Lung (tissue), 16 donors: ENCODE data around the gene MRPL9. TPM values are rescaled to one million over a fixed set of nuclear protein-coding genes. Genes with fewer than 3 reads are reported as not detected.

Source experiments
- ATAC-seq: fragments of 200-7000 bp; cut with Tn5 transposase; one replicate; pipeline ENCODE4 v1.9.1; 2020; ENCODE audit warnings: moderate number of reproducible peaks; ENCODE audit not compliant: insufficient read depth, low FRiP score
- DNase-seq, 3 donors: peaks; one replicate each; pipeline ENCODE4 v3.0.0-alpha.2; 2013 to 2017
- H3K27ac ChIP-seq, 2 donors: one replicate each; pipeline ENCODE4 v1.5.1; 2013; ENCODE audit warnings: mild to moderate bottlenecking in 2 of 2, moderate library complexity in 2 of 2, control low read depth in 1 of 2, inconsistent platforms in 1 of 2, low read depth in 1 of 2, low read length in 1 of 2
- H3K27me3 ChIP-seq, 3 donors: one replicate each; pipeline ENCODE4 v1.5.1; 2013; ENCODE audit warnings: low read length in 2 of 3; ENCODE audit not compliant: control insufficient read depth in 3 of 3, insufficient read depth in 3 of 3
- H3K36me3 ChIP-seq, 4 donors: one replicate each; pipeline ENCODE4 v1.5.1; 2013; ENCODE audit warnings: low read length in 4 of 4, mild to moderate bottlenecking in 1 of 4, moderate library complexity in 1 of 4; ENCODE audit not compliant: control insufficient read depth in 4 of 4, insufficient read depth in 4 of 4
- H3K4me1 ChIP-seq, 5 donors: one replicate each; pipeline ENCODE4 v1.5.1; 2013; ENCODE audit warnings: low read length in 5 of 5, mild to moderate bottlenecking in 2 of 5, moderate library complexity in 1 of 5; ENCODE audit not compliant: control insufficient read depth in 5 of 5, insufficient read depth in 5 of 5
- H3K4me3 ChIP-seq: one replicate; pipeline ENCODE4 v1.5.1; 2013; ENCODE audit warnings: mild to moderate bottlenecking, control low read depth, moderate library complexity
- H3K9ac ChIP-seq, 2 donors: one replicate each; pipeline ENCODE4 v1.5.1; 2013; ENCODE audit warnings: low read length in 2 of 2, control low read depth in 1 of 2; ENCODE audit not compliant: insufficient read depth in 1 of 2
- H3K9me3 ChIP-seq, 4 donors: one replicate each; pipeline ENCODE4 v1.5.1; 2013; ENCODE audit warnings: low read length in 3 of 4, mild to moderate bottlenecking in 1 of 4, moderate library complexity in 1 of 4; ENCODE audit not compliant: control insufficient read depth in 4 of 4, insufficient read depth in 3 of 4
- WGBS, 2 donors: extraction: QIAGEN DNeasy Blood & Tissue Kit; methylation state at CpG; one replicate each; pipeline ENCODE4 v1.1.7; 2013; 5-methylcytosine and 5-hydroxymethylcytosine counted together
- long read RNA-seq, 5 donors: transcript quantifications; one replicate each; lab custom pipeline, GENCODE V29; 2026
- polyA plus RNA-seq, 2 donors: library from polyadenylated mRNA; stranded (reverse); fragments of 200-250 nt; gene quantifications; one replicate each; pipeline ENCODE4 v1.2.1, GENCODE V29; 2013
- total RNA-seq, 2 donors: library from RNA; depleted of rRNA in 1 of 2; stranded (reverse); fragments of >200 nt in 1 of 2; gene quantifications; one replicate each; pipeline ENCODE4 v1.2.1, GENCODE V29; 2014 to 2021
- TF ChIP-seq, protein P1 (sequence below): IDR thresholded peaks from 2 replicates; pipeline ENCODE4 v1.5.1; 2012; ENCODE audit warnings: mild to moderate bottlenecking; ENCODE audit errors: control extremely low read depth, extremely low read depth
- donor health status: control.
- donor health status: control.
- donor health status: Bipolar disorder and iron deficiency.
- donor health status: healthy.
- donor health status: DM: yes; HTN: yes; CAD: no.

MRPL9 gene
- 10 to 100 TPM; 55.6 to 55.7 TPM for total RNA-seq
- 10 to 100 TPM; 51.0 to 68.1 TPM for polyA plus RNA-seq
- long read RNA-seq, donor 1, transcript MRPL9-202 (7 exons, 1,296 nt): major isoform, 35 of 79 reads
- long read RNA-seq, donor 1, transcript MRPL9-203 (3 exons, 348 nt): minor isoform, 10 of 79 reads
- long read RNA-seq, donor 1, transcript MRPL9-211 (2 exons, 403 nt): minor isoform, 5 of 79 reads
- long read RNA-seq, donor 1, partial matches to known transcripts: 24 of 79 reads
- long read RNA-seq, donor 1, other reads (novel, unspliced or antisense): 0 of 79 reads
- long read RNA-seq, donor 2, transcript MRPL9-201 (6 exons, 882 nt): minor isoform, 6 of 33 reads
- long read RNA-seq, donor 2, transcript MRPL9-202 (7 exons, 1,296 nt): major isoform, 15 of 33 reads
- long read RNA-seq, donor 2, partial matches to known transcripts: 7 of 33 reads
- long read RNA-seq, donor 2, other reads (novel, unspliced or antisense): 0 of 33 reads
- long read RNA-seq, donor 3, transcript MRPL9-202 (7 exons, 1,296 nt): major isoform, 11 of 27 reads
- long read RNA-seq, donor 3, partial matches to known transcripts: 11 of 27 reads
- long read RNA-seq, donor 3, other reads (novel, unspliced or antisense): 0 of 27 reads
- long read RNA-seq, donor 4, transcript MRPL9-202 (7 exons, 1,296 nt): major isoform, 13 of 38 reads
- long read RNA-seq, donor 4, transcript MRPL9-203 (3 exons, 348 nt): minor isoform, 9 of 38 reads
- long read RNA-seq, donor 4, transcript MRPL9-211 (2 exons, 403 nt): minor isoform, 5 of 38 reads
- long read RNA-seq, donor 4, partial matches to known transcripts: 6 of 38 reads
- long read RNA-seq, donor 4, other reads (novel, unspliced or antisense): 0 of 38 reads
- long read RNA-seq, donor 5, transcript MRPL9-211 (2 exons, 403 nt): minor isoform, 10 of 73 reads
- long read RNA-seq, donor 5, transcript MRPL9-201 (6 exons, 882 nt): minor isoform, 8 of 73 reads
- long read RNA-seq, donor 5, transcript MRPL9-202 (7 exons, 1,296 nt): major isoform, 35 of 73 reads
- long read RNA-seq, donor 5, transcript MRPL9-203 (3 exons, 348 nt): minor isoform, 9 of 73 reads
- long read RNA-seq, donor 5, partial matches to known transcripts: 9 of 73 reads
- long read RNA-seq, donor 5, other reads (novel, unspliced or antisense): 0 of 73 reads

DNA sequence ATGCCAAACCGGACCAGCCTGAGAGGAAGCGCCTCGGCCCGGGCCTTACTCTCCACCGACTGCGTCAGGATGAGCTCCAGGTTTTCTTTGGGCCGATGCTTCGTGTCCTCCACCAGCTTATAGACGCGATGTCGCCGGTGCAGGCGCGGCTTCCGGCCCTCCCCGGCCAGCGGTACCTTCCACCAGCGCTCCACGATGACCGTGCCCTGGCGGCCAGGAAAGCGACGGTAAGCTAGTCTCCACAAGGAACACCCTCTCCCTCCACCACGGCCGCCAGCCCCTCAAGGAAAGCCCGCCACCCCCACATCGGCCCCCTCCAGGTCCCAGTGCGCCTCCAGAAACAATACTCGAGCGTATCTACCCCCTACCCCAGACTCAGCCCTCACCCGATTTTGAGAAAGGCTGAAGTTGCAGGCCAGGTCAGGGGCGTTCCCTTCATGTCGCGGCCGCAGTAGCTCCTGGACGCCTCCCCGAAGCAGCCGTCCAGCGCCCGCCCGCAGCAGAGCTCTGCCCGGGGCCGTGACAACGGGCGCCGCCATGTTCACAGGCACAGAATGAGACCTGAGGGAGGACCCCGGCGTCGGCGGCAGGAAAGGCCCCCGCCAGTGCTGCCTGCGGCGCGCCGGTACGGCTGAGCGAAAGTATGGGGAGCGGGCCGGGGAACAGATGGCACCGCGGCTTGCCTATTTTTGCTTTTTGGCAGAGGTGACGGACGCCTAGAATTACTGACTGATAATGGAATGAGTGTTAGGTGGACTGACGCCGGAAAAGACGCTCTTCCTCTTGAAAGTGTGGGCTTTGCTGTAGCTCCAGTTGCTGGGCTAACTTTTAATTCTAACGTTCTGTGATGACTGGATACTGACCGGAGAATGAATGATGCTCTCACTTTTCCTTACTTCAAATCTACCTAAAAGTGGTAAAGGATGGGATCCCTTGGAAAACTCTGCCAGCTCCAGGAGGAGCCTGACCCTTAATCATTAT is at the start of gene MRPL9:
Gene MRPL9, minus strand, starts transcription at position 556 of the 981 bp plus-strand sequence. Its CDS starts 17 bp downstream, at position 539.
- H3K27ac ChIP-seq: peak within 1 kb of the TSS; percentile 92 to 98
- TF ChIP-seq, protein P1, sequence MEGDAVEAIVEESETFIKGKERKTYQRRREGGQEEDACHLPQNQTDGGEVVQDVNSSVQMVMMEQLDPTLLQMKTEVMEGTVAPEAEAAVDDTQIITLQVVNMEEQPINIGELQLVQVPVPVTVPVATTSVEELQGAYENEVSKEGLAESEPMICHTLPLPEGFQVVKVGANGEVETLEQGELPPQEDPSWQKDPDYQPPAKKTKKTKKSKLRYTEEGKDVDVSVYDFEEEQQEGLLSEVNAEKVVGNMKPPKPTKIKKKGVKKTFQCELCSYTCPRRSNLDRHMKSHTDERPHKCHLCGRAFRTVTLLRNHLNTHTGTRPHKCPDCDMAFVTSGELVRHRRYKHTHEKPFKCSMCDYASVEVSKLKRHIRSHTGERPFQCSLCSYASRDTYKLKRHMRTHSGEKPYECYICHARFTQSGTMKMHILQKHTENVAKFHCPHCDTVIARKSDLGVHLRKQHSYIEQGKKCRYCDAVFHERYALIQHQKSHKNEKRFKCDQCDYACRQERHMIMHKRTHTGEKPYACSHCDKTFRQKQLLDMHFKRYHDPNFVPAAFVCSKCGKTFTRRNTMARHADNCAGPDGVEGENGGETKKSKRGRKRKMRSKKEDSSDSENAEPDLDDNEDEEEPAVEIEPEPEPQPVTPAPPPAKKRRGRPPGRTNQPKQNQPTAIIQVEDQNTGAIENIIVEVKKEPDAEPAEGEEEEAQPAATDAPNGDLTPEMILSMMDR: no peak
- WGBS, 2 donors: 0 to 1% methylated on average over 68 of the region's 68 CpGs
- peak within 1 kb of the TSS; percentile 83 for H3K4me3 ChIP-seq
- H3K4me1 ChIP-seq: peaks cover 2 to 15% (median 7%) of the 10 kb centered on the region in 5 donors
- H3K9ac ChIP-seq: peak within 1 kb of the TSS; percentile 72 to 90
- H3K36me3 ChIP-seq: peaks cover 10 to 30% (median 12%) of the 10 kb centered on the region in 4 donors
- no peaks in the 10 kb centered on the region for H3K9me3 ChIP-seq
- ATAC-seq (peak; percentile 99), DNase-seq (peak; percentile 85 to 89 (median 86))
- no peaks in the 10 kb centered on the region for H3K27me3 ChIP-seq

DNA sequence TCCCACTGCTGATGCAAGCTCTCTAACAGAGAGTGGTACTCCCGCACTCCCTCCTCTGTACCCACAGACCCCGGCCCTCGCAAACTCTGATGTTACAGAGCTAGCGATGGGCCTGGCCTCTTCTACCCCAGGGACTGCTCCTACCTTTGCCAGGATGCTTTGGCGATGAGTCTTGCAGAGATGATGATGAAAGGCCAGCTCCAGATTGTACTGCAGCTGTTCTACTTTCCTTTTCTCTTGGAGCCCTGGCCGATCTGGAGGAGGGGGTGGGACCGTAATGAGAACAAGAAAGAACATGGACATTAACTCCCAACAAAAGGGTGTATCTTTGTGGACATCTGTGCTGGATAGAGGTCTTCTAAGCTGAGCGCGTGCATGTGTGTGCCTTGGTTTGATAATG is 47.9 kb upstream of the MRPL9 start:
- peaks cover 0 to 3% (median 0%) of the 10 kb centered on the region in 4 donors for H3K36me3 ChIP-seq
- 89 to 91% methylated on average over 9 of the region's 9 CpGs for WGBS, 2 donors
- no peaks in the 10 kb centered on the region for H3K9me3 ChIP-seq
- no peaks in the 10 kb centered on the region for H3K4me1 ChIP-seq
- no peak overlapping the region for H3K9ac ChIP-seq
- ATAC-seq (no peak), DNase-seq (no peak)
- H3K4me3 ChIP-seq: no peak overlapping the region
- TF ChIP-seq, protein P1: no peak
- peaks cover 0 to 2% (median 0%) of the 10 kb centered on the region in 3 donors for H3K27me3 ChIP-seq
- no peak overlapping the region for H3K27ac ChIP-seq

DNA sequence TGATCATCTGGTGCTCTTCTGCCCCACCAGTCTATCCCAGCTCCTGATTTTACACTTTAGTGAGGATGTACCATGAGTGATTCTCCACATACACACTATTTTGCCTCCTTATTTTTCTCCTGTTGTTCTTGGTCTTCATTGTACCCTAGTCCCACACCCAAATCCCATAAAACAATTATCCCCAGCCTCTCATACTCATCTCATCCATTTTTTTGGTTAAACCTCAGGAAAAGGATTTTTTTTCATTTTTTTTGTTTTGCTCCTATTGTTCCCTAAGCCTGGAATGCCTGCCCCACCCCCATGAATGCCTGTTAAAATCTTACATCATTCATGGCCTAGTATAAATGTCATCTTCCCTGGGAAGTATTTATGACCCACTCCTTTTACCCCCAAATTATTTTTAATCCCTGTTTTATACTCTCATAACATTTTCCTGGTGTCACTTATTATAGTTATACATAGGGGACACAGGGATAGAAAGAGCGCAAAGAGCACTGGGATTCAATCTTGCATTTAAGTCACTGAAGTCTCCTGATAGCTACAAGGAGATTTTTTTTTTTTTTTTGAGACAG is 46.8 kb upstream of the MRPL9 start:
- no peaks in the 10 kb centered on the region for H3K4me1 ChIP-seq
- H3K27ac ChIP-seq: no peak overlapping the region
- no peaks in the 10 kb centered on the region for H3K9me3 ChIP-seq
- H3K4me3 ChIP-seq: no peak overlapping the region
- WGBS, 2 donors: 97% methylated on average over 1 of the region's 1 CpG
- ATAC-seq: no peak
- TF ChIP-seq, protein P1: no peak
- no peak for DNase-seq
- H3K9ac ChIP-seq: no peak overlapping the region
- peaks cover 0 to 3% (median 0%) of the 10 kb centered on the region in 4 donors for H3K36me3 ChIP-seq
- H3K27me3 ChIP-seq: peaks cover 0 to 2% (median 0%) of the 10 kb centered on the region in 3 donors
